ENCODE measurements around the gene ATAD5. TPM values are rescaled to one million over a fixed set of nuclear protein-coding genes. Genes with fewer than 3 reads are reported as not detected.

ATAD5 gene
- total RNA-seq, 1 donor from 2014 or later: 3.7 TPM

- no peak for DNase-seq (ENCODE audit: extremely low read depth, low read depth, low spot score)
Measured at GRCh38 chr17:30823421-30823820, 8.3 kb upstream of the ATAD5 start.

GRCh38 chr17:30824002-30824355 is 7.8 kb upstream of the ATAD5 start:
- no peak for DNase-seq (ENCODE audit: extremely low read depth, low read depth, low spot score)

- no peak for DNase-seq (ENCODE audit: extremely low read depth, low read depth, low spot score)
Measured at GRCh38 chr17:30824356-30825145, 7.2 kb upstream of the ATAD5 start, which contains the start of gene CRLF3. CRLF3 (minus strand) TSS chr17:30824692; CDS start chr17:30824651, 41 bp downstream.

DNA sequence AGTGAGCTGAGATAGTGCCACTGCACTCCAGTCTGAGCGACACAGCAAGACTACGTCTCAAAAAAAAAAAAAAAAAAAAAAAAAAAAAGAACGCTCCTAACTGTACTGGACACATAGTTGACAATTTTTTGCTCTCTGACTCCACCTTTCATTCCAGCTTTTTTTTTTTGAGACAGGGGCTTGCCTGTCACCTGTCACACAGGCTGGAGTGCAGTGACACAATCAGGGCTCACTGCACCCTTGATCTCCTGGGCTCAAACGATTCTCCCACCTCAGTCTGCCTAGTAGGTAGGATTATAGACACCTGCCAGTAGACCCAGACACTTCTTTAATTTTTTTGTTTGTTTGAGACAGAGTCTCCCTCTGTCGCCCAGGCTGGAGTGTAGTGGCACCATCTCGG is 4.7 kb upstream of the ATAD5 start:
- DNase-seq (ENCODE audit: extremely low read depth, low read depth, low spot score): no peak

- DNase-seq (ENCODE audit: extremely low read depth, low read depth, low spot score): no peak
Measured at GRCh38 chr17:30829022-30829421, 2.7 kb upstream of the ATAD5 start.

DNA sequence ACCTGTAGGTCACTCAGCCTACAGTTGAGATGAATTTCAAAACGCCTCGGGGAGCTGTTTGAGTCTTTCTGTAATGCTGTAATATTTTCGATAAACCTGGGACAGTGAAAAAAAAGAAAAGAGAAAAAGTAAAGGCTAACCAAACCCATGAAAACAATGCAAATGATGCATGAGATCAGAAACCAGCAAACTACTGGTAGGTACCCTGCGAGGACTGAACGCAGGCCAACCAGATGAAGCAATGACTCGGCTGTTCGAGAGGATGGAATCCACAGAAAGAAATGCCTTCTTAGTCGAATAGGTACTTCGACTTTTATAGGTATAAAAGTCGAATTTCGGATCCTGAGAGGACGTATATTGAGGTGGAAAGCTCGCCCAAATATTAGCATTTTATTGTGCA is 509 bp upstream of the ATAD5 start:
- no peak for DNase-seq (ENCODE audit: extremely low read depth, low read depth, low spot score)

GRCh38 chr17:30832438-30833124 is 815 bp downstream of the ATAD5 start:
- DNase-seq (ENCODE audit: extremely low read depth, low read depth, low spot score): no peak

DNA sequence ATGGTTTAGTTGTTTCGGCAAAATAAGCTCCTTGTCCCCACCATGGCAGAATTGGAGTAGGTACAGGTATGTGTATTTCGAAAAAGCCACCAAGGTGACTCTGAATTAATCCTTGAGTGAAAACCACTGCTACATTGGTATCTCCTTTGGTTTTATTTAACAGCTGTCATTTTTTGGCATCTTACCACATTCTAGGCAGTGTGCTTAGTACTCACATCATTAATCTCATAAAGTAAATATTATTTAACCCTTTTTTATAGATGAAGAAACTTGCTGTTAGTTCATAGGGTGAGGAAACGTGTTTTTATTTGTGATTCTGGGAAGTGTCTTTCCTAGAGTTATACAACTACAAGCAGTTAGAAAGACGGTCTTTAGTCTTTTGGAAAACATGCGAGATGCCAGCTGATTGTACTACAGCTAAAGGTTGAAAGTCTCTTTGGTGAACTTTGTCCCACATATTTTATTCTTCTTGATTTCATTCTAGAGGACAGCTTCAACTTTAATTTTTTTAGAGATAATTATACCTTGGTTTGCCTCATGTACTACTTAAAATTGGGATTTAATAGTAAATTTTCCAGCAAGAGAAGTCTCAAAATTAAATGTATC is 6.5 kb downstream of the ATAD5 start:
- DNase-seq (ENCODE audit: extremely low read depth, low read depth, low spot score): no peak

- no peak for DNase-seq (ENCODE audit: extremely low read depth, low read depth, low spot score)
Measured at GRCh38 chr17:30840771-30841170, 9.0 kb downstream of the ATAD5 start.

- DNase-seq (ENCODE audit: extremely low read depth, low read depth, low spot score): no peak
Measured at GRCh38 chr17:30848021-30848420, 16.3 kb downstream of the ATAD5 start.

GRCh38 chr17:30854146-30854545 is 22.4 kb downstream of the ATAD5 start:
- DNase-seq (ENCODE audit: extremely low read depth, low read depth, low spot score): no peak

DNA sequence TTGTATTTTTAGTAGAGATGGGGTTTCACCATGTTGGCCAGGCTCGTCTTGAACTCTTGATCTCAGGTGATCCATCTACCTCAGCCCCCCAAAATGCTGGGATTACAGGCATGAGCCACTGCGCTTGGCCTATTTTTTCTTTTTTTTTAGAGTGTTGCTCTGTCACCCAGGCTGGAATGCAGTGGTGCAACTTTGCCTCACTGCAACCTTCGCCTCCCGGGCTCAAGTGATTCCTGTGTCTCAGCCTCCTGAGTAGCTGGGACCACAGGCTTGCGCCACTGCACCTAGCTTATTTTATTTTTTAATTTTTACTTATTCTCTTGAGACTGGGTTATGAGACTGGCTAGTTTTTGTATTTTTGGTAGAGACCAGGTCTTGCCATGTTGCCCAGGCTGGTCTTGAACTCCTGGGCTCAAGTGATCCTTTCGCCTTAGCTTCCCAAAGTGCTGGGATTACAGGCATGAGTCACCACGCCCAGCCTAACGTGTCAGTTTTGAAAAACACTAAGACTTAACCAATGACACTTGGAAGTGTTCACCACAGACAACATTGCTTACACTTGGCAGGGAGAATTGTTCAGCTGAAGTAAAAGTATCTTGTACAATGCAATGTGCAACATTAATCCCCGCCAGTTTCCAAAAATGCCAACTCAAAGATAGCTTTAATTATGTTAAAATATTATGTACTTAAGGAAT is 26.9 kb downstream of the ATAD5 start:
- DNase-seq (ENCODE audit: extremely low read depth, low read depth, low spot score): no peak

DNA sequence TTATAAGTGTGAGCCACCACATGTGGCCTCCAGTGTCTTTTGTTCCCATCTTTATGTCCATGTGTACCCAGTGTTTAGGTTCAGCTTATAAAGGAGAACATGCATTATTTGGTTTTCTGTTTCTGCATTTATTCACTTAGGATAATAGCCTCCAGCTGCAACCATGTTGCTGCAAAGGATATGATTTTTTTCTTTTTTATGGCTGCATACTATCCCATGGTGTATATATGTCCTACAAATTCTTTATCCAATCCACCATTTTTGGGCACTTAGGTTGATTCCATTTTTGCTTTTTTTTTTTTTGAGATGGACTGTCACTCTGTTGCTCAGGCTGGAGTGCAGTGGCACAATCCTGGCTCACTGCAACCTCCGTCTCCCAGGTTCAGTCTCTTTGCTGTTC is 32.9 kb downstream of the ATAD5 start:
- DNase-seq (ENCODE audit: extremely low read depth, low read depth, low spot score): no peak

DNA sequence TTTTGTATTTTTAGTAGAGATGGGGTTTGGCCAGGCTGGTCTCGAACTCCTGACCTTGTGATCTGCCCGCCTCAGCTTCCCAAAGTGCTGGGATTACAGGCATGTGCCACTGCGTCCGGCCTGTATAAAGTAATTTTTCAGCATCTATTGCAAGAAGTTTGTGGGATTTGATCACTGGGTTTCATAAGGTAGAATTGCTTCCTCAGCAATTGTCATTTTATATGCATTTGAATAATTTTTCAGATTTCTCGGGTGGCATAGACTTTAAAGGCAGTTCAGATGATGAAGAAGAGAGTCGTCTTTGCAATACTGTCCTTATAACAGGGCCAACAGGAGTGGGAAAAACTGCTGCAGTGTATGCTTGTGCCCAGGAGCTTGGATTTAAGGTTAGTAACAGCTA is 37.2 kb downstream of the ATAD5 start:
- DNase-seq (ENCODE audit: extremely low read depth, low read depth, low spot score): no peak

DNA sequence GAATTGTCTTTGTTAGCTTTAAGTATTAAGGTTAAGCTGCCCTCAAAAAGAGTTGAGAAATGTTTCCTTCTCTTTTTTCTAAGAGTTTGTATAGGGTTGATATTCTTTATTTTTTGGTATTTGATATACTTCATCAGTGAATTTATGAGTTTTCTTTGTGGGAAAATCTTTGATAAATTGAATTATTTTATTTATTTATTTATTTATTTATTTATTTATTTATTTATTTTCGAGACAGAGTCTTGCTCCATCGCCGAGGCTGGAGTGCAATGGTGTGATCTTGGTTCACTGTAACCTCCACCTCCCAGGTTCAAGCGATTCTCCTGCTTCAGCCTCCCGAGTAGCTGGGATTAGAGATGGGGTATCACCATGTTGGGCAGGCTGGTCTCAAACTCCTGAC is 54.4 kb downstream of the ATAD5 start:
- DNase-seq (ENCODE audit: extremely low read depth, low read depth, low spot score): no peak

DNA sequence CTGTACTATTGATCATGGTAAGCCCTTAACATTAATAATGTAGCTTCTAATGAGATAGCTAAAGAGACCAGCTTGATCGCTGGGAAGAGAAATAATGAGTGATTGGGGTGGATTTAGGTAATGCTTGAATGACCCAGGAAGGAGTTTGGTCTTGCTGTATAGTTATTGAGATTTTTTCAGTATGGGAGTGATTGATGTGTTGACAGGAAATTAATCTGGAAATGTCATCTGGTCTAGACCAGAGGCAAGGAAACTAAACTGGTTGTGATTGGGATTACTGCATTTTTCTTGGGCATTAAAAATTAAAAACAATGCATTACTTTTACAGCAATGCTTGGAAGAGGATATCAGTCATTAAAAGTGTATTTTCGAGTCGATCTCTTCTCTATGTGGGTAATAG is 62.5 kb downstream of the ATAD5 start:
- DNase-seq (ENCODE audit: extremely low read depth, low read depth, low spot score): no peak

DNA sequence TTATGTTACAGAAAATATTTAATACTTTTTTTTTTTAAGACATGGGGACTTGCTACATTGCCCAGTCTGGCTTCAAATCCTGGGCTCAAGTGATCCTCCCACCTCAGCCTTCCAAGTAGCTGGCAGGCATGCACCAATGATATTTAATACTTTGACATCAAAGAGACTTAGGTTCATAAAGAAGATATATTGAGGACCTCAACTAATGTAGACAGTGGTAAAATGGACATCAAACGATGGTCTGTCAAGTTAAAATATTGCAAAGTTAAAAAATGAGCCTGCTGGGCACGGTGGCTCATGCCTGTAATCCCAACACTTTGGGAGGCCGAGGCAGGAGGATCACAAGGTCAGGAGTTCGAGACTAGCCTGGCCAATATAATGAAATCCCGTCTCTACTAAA is 65.5 kb downstream of the ATAD5 start:
- DNase-seq (ENCODE audit: extremely low read depth, low read depth, low spot score): no peak

DNA sequence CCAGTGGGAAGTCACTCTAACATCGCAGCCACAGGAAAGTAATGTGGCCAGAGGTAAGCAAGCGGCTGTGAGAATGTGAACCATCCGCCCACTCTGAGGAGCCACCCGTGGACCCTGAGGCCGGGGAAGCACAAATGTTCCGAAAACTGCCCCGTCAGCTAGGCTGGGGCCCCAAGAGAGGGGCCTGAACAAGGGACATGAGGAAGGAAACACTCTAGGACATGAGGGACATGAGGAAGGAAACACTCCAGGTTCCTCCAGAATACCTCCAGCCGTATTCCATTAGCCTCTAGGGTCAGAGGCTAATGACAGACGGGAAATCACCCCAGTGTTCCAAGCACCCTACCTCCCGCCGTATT is 74.0 kb downstream of the ATAD5 start:
- DNase-seq (ENCODE audit: extremely low read depth, low read depth, low spot score): no peak

DNA sequence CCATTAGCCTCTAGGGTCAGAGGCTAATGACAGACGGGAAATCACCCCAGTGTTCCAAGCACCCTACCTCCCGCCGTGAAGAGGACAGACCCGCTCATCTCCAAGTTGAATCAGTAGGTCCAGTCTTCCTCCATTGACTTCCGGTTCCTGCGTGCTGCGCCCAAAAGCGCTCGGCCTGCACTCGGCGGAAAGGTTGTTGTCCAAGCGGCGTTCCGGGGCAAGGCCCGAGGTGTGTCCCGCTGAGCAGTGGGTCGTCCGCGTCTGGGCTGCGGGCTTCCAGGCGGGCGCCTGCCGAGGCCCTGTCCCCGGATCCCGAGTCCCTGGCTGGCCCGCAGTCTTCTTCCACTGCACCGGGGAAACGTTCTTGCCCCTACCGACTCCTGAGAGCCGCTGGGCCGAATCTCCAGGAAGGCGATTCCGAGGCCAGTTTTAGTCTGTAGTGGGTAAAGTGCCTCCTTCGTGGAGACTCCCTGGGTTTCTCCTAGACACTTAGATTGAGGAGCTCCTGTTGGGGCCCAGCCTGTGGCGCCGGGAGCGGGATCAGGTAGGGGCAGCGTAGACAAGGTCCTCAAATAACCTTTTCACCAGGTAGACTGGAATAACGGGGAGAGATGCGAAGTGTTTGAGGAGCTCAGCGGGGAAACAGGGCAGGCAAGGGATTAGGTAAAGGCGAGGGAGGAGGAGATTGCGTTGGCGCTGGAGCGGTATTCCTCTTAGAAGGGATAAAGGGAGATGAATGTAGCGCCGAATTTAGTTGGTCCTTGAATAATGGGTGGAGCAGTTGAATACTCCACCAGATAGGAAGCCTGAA is 74.5 kb downstream of the ATAD5 start, which contains the start of gene TEFM:
Gene TEFM, minus strand, starts transcription at position 138 of the 811 bp plus-strand sequence. Its CDS starts 40 bp downstream, at position 98.
- peak; percentile 64 for DNase-seq (ENCODE audit: extremely low read depth, low read depth, low spot score)

GRCh38 chr17:30908717-30909420 is 77.1 kb downstream of the ATAD5 start:
- no peak for DNase-seq (ENCODE audit: extremely low read depth, low read depth, low spot score)
